Stimulated activated CD8-positive, alpha-beta memory T cell treated with anti-CD3 and anti-CD28 coated beads, Interleukin-4, amount 100 ng/mL, for 1 hour (primary cell): ENCODE data around the gene ESRRG.
"Not testable (repeated sequence)": the region's sequence is repeated elsewhere in the genome, so short reads cannot be mapped to it uniquely, and the experiment has no call there.

Source experiments
- DNase-seq, 2 donors: peaks; one replicate each; pipeline ENCODE4 v3.0.0-alpha.2; 2020; ENCODE audit warnings: low read depth in 2 of 2, low spot score in 1 of 2

The ESRRG gene

GRCh38 chr1:216576234-216576937 is 146.8 kb downstream of the ESRRG start:
- DNase-seq: no peak

- no peak for DNase-seq
Measured at GRCh38 chr1:216566641-216567205, 156.5 kb downstream of the ESRRG start.

GRCh38 chr1:216563087-216563486 is 160.1 kb downstream of the ESRRG start:
- no peak for DNase-seq

- DNase-seq: no peak
Measured at GRCh38 chr1:216562383-216562782, 160.8 kb downstream of the ESRRG start.

- no peak for DNase-seq
Measured at GRCh38 chr1:216560527-216560926, 162.7 kb downstream of the ESRRG start.

DNA sequence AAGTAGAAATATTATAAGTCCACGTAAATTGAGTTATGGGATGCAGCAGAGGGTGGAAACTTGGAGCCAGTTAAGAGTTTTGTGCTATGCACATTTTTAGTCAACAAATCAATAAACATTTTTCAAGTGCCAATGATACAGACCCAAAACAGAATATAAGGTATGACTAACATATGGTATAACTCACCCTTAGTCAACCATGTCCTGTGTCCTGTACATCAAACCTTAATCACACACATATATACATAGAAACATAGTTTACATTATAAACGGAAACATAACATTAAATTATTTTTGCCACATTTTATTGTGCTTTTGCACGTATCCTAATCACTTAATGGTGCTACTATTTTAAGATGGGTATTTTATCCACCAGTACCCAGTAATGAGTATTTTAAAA is 163.9 kb downstream of the ESRRG start:
- no peak for DNase-seq

DNA sequence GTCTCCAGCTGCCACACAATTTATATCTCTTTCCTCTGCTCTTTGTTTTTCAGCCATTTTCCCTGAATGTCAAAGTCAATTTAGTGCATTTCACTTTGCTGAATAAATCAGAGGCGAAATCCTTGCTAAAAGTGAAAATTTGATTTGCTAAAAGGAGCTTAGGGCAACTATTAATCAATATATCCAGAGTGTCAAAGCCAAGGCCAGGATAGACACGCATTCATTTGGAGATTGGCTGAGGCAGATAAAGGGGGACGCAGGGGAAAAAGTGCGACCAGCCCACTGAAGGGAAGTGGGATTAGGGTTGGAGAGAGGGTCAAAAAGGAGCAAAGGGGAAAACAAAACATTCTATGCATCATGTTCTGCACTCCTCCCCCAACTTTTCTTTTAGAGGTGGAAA is 167.6 kb downstream of the ESRRG start:
- no peak for DNase-seq

DNA sequence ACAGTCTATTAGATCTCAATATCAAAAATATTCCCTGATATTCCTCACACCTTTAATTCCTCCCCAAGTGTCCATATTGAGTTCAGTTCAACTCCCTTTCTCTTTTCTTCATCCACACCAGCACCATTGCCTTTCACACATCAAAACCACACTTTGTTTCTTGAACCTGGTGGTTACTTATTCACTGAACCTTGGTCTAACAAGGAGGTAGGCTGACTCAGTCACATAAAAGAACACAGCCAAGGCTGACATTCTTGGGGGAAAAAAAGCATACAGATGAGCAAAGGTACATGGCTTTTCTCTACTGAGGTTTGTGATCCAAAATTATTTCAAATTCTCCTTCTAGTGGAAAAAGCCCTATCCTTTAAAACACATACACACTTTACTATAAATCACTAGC is 168.3 kb downstream of the ESRRG start:
- no peak for DNase-seq

DNA sequence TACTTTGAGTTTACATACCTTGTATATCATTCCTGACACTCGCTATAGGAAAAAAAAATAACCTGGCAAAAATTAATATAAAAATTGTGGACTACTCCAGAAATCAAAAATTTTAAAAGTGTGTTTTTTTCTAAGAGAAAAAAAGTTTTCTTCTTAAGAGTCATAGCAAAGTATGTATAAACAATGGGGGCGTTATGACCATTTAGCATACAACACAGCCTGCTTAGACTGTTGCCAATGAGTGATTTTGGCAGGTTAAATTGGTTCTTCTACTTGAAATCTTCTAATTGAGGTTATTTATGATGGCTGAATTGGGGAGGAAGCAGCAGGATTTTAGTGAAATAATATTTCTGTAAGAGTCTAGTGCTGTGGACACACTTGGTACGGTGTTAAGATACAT is 169.5 kb downstream of the ESRRG start:
- no peak for DNase-seq

DNA sequence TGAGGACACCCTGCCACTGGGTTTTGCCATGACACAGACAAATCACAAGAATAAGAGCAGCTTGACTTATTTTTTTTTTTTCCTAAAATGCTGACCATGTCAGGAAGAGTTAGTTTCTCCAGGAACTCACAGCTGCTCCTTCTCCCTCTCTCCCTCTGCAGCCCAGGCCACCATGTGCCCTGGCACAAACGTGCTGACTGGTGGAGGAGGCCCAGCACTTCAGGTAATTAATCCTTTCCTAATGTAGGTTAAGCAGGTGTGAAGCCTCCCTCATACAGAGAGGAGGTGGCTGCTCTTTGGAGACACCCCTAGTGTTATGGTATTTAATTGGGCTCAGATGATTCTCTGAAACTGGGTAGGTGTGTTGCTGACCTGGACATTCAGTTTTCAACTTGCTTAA is 170.2 kb downstream of the ESRRG start:
- DNase-seq: no peak

DNA sequence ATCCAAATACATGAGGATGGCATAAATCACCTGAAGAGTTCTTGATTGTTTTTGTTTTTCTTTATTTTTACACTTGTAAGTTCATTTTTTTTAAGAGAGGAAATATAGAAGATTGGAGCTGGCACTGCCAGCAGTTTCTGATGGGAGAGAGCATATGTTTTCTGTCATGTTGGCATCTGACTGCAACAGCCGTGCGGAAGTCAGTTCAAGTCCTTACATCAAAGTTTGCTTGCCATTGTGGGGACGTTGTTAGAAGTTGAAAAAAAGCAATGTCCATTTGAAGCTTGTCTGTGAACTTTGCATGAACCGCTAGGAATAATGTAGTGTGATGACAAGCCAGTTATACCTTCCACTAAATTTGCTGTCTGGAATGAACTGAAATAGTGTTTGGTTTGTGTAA is 173.4 kb downstream of the ESRRG start:
- no peak for DNase-seq

DNA sequence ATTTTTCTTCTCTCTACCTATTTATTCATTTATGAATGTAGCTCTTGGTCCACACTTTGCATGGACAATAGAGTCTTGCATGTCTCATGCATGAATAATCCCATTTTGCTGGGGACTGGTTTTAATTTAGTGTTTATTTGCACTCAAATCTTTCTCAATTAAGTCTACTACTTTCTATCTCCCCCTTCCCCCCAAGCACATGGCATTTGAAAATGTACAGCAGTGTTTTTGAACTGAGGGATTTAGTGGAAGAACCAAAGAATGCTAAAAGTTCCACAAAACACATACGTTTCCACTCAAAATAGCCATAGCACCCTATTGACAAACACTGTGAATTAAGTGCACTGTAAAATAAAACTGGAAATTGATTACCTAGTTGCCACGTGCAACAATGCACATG is 180.5 kb downstream of the ESRRG start:
- no peak for DNase-seq

DNA sequence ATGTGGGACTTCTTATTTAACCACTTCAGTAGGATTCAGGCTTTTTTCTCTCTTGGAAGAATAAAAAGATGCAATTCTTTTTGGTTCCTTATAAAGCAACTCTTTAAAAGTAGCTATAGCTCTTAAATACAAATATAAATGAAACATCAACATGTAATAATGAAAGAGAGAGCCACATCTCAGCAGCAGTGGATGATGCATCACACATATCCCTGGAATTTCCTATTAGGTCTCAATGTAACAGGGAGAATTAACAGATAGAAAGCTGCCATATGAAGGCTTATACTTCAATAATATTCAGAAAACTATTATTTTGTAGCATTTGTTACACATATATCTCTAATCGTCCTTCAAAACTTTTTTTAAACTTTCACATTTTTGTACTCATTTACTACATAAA is 181.0 kb downstream of the ESRRG start:
- DNase-seq: no peak

GRCh38 chr1:216535751-216536150 is 187.5 kb downstream of the ESRRG start:
- DNase-seq: no peak

DNA sequence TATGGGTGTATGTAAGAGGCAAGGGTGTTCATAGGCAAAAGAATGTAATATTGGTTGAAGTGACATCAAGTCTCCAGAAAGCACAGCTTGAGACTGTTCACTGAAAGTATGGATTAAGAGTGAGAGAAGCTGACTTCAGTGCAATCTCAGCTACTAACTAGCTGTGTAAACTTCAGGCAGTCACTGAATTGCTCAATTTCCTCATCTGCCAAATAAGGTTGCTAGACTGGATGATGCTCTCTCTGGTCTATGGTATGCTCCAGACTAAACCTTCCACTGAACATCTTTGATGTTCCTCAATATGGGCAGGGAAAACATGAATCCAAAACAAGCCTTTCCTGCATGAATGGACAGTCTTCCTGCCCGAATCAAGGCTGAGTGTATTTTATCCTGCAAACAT is 188.2 kb downstream of the ESRRG start:
- no peak for DNase-seq

GRCh38 chr1:216533776-216534175 is 189.5 kb downstream of the ESRRG start:
- DNase-seq: no peak

- no peak for DNase-seq
Measured at GRCh38 chr1:216532251-216532798, 190.9 kb downstream of the ESRRG start.

DNA sequence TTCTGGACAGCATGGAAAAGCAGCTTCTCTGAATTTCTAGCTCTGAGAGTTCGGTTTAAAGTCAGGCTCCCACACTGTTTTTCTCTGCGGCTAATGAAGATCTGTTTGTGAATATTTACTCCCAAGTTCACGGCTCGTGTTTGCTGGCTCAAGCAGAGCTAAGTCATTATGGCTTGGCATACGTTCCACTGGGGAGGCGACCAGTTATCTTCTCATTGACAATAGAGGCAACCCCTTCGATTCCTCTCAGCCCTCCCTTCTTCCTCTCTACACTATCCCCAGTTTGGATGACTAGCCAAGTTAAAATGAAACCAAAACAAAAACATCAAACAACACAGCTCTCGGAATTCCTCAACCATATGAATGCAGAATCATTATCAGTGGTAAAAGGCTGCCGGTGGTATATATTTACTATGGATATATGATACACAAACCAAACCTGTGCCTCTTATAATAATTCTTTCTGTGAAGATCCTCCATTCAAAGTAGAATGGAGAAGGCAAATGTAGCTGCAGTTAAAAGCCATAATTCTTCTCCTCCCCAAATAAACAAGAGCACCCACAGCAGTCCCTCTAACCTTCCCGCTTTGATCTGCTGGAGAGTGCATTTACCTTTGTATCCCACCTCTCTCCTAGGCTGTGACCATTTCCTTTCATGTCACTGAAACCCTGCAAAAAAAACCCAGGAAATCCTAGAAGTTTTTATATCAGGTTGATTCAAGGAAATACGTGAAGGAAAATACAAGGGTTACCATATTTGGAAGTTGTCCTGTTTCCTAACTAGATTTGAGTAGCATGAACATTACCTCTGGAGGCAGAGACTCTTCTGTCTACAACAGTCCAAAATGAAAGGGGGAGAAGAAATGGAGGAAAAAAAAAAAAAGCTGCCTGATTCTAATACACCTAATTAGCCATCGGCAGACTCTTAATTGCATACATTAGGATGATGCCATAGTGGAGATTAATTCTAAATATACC is 191.7 kb downstream of the ESRRG start:
- no peak for DNase-seq

- DNase-seq: not testable (repeated sequence)
Measured at GRCh38 chr1:216529851-216530250, 193.4 kb downstream of the ESRRG start.

GRCh38 chr1:216528816-216529215 is 194.4 kb downstream of the ESRRG start:
- no peak for DNase-seq

DNA sequence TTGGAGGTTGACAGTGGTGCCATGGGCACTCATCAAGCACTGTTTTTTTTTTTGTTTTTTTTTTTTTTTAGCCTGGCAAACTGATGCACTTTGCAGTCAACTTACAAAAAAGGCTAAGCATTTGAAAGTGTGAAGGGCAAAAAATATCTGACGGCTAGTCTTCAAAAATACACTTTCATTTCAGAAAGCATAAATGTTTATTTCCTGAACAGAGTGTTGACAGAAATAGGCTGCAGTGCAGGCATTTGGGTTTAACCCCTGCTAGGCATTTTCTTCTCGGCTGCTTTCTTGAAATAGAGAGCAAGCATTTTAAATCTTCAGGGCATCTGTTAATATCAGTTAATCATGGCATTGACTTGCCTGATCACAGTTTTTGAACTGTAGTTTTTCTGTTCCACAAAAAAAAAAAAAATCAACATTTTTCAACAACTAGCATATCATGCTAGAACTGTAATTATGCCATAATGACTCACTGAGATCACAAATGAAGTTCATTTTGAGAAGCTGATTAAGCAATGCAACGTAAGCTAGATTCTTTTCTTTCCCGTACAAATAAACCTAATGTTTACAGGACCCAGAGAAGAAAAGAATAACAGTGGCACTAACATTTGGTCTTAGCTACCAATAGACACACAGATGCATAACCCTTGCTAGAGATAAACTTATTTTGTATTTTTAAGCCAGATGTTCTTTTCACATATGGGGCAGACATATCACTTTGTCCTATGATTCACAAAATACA is 199.6 kb downstream of the ESRRG start:
- DNase-seq: no peak
